H9 (cell line): ENCODE measurements around the gene CDKN2AIPNL. TPM values are rescaled to one million over a fixed set of nuclear protein-coding genes. Genes with fewer than 3 reads are reported as not detected.

ENCODE experiments used
- DNase-seq: peaks from one replicate; pipeline ENCODE4 v3.0.0-alpha.2; 2017
- H2AFZ ChIP-seq: one replicate; pipeline ENCODE4 v1.6.1; 2013; ENCODE audit warnings: mild to moderate bottlenecking, low read length, control low read depth, moderate library complexity
- H2AK5ac ChIP-seq: 2 replicates; pipeline ENCODE4 v1.6.1; 2013; ENCODE audit warnings: low read length, control low read depth, mixed read lengths; ENCODE audit not compliant: insufficient read length
- H2BK120ac ChIP-seq: one replicate; pipeline ENCODE4 v1.6.1; 2013; ENCODE audit warnings: low read depth, mild to moderate bottlenecking, low read length, control low read depth, inconsistent platforms; ENCODE audit not compliant: poor library complexity, severe bottlenecking
- H2BK12ac ChIP-seq: 2 replicates; pipeline ENCODE4 v1.6.1; 2013; ENCODE audit warnings: low read length, control low read depth, mixed read lengths, low read depth; ENCODE audit not compliant: insufficient read length
- H2BK15ac ChIP-seq: 2 replicates; pipeline ENCODE4 v1.6.1; 2013; ENCODE audit warnings: low read depth, low read length, control low read depth
- H2BK20ac ChIP-seq: one replicate; pipeline ENCODE4 v1.6.1; 2013; ENCODE audit warnings: low read depth, mild to moderate bottlenecking, low read length, control low read depth, inconsistent platforms; ENCODE audit not compliant: poor library complexity, severe bottlenecking
- H2BK5ac ChIP-seq: 2 replicates; pipeline ENCODE4 v1.6.1; 2013; ENCODE audit warnings: low read length, control low read depth, mixed read lengths; ENCODE audit not compliant: insufficient read length
- H3K14ac ChIP-seq: 2 replicates; pipeline ENCODE4 v1.6.1; 2013; ENCODE audit warnings: low read length, control low read depth; ENCODE audit not compliant: insufficient read depth
- H3K18ac ChIP-seq: 2 replicates; pipeline ENCODE4 v1.6.1; 2013; ENCODE audit warnings: low read depth, mild to moderate bottlenecking, mixed read lengths, low read length, control low read depth; ENCODE audit not compliant: insufficient read length
- H3K23ac ChIP-seq: 2 replicates; pipeline ENCODE4 v1.6.1; 2013; ENCODE audit warnings: low read length, control low read depth, mixed read lengths, low read depth; ENCODE audit not compliant: insufficient read length
- H3K23me2 ChIP-seq: 2 replicates; pipeline ENCODE4 v1.6.1; 2013; ENCODE audit warnings: low read depth, mild to moderate bottlenecking, mixed read lengths, low read length, control low read depth; ENCODE audit not compliant: insufficient read length, poor library complexity, severe bottlenecking
- H3K27ac ChIP-seq: 2 replicates; pipeline ENCODE4 v1.5.1; 2013; ENCODE audit warnings: low read length, control low read depth, mixed read lengths, low read depth; ENCODE audit not compliant: insufficient read length
- H3K27me3 ChIP-seq: 2 replicates; pipeline ENCODE4 v1.6.1; 2013; ENCODE audit warnings: low read length, control low read depth, inconsistent platforms; ENCODE audit not compliant: insufficient read depth
- H3K4ac ChIP-seq: 2 replicates; pipeline ENCODE4 v1.6.1; 2013; ENCODE audit warnings: low read depth, mild to moderate bottlenecking, control low read depth, inconsistent platforms, low read length, moderate library complexity
- H3K4me1 ChIP-seq: 2 replicates; pipeline ENCODE4 v1.6.1; 2013; ENCODE audit warnings: low read length, control low read depth, inconsistent platforms; ENCODE audit not compliant: insufficient read depth
- H3K4me2 ChIP-seq: 2 replicates; pipeline ENCODE4 v1.6.1; 2013; ENCODE audit warnings: low read length, control low read depth, mixed read lengths; ENCODE audit not compliant: insufficient read length, insufficient read depth
- H3K56ac ChIP-seq: 2 replicates; pipeline ENCODE4 v1.6.1; 2013; ENCODE audit warnings: low read depth, mild to moderate bottlenecking, mixed read lengths, low read length, control low read depth; ENCODE audit not compliant: insufficient read length
- H3K79me1 ChIP-seq: 2 replicates; pipeline ENCODE4 v1.6.1; 2013; ENCODE audit warnings: low read depth, mild to moderate bottlenecking, moderate library complexity, low read length, control low read depth, inconsistent platforms; ENCODE audit not compliant: insufficient read depth, poor library complexity, severe bottlenecking
- H3K79me2 ChIP-seq: 2 replicates; pipeline ENCODE4 v1.6.1; 2013; ENCODE audit warnings: low read length, control low read depth, inconsistent platforms; ENCODE audit not compliant: insufficient read depth
- H3K9ac ChIP-seq: 2 replicates; pipeline ENCODE4 v1.6.1; 2013; ENCODE audit warnings: low read length, control low read depth, mixed read lengths; ENCODE audit not compliant: insufficient read length; ENCODE audit errors: extremely low read depth
- H3K9me3 ChIP-seq: one replicate; pipeline ENCODE4 v1.6.1; 2013; ENCODE audit warnings: low read depth, low read length, inconsistent platforms; ENCODE audit not compliant: control insufficient read depth
- H3T11ph ChIP-seq: one replicate; pipeline ENCODE4 v1.6.1; 2013; ENCODE audit warnings: mild to moderate bottlenecking, low read length, control low read depth, inconsistent platforms
- H4K20me1 ChIP-seq: one replicate; pipeline ENCODE4 v1.6.1; 2013; ENCODE audit not compliant: control insufficient read depth, insufficient read length, insufficient read depth
- H4K5ac ChIP-seq: 2 replicates; pipeline ENCODE4 v1.6.1; 2013; ENCODE audit warnings: low read depth, mild to moderate bottlenecking, mixed read lengths, low read length, control low read depth; ENCODE audit not compliant: insufficient read length
- H4K8ac ChIP-seq: replicated peaks from 2 replicates; pipeline ENCODE4 v1.6.1; 2013; ENCODE audit warnings: low read length, control low read depth, mixed read lengths, low read depth; ENCODE audit not compliant: insufficient read length
- H4K91ac ChIP-seq: 2 replicates; pipeline ENCODE4 v1.6.1; 2013; ENCODE audit warnings: low read depth, mild to moderate bottlenecking, moderate library complexity, mixed read lengths, low read length, control low read depth; ENCODE audit not compliant: insufficient read length
- H3K27ac Mint-ChIP-seq, 3 experiments: 2 replicates in 2 of 3; 3 replicates in 1 of 3; pipeline ENCODE4 v1.8.0; 2020 to 2021; ENCODE audit warnings: mixed read lengths in 3 of 3, mild to moderate bottlenecking in 1 of 3, moderate library complexity in 1 of 3
- H3K27me3 Mint-ChIP-seq: 2 replicates; pipeline ENCODE4 v1.8.0; 2021; ENCODE audit warnings: low read depth, mild to moderate bottlenecking, moderate library complexity, mixed read lengths
- H3K36me3 Mint-ChIP-seq, 3 experiments: 2 replicates in 2 of 3; 3 replicates in 1 of 3; pipeline ENCODE4 v1.8.0; 2020 to 2021; ENCODE audit warnings: low read depth in 3 of 3, mixed read lengths in 3 of 3; ENCODE audit not compliant: insufficient read depth in 1 of 3
- H3K4me1 Mint-ChIP-seq, 2 experiments: 2 replicates each; pipeline ENCODE4 v1.8.0; 2020; ENCODE audit warnings: mixed read lengths in 2 of 2
- H3K4me3 Mint-ChIP-seq, 2 experiments: 2 replicates in 1 of 2; 3 replicates in 1 of 2; pipeline ENCODE4 v1.8.0; 2020 to 2021; ENCODE audit warnings: mild to moderate bottlenecking in 2 of 2, mixed read lengths in 2 of 2, moderate library complexity in 1 of 2
- H3K9me3 Mint-ChIP-seq, 2 experiments: 2 replicates in 1 of 2; 3 replicates in 1 of 2; pipeline ENCODE4 v1.8.0; 2020; ENCODE audit warnings: mild to moderate bottlenecking in 2 of 2, mixed read lengths in 2 of 2, moderate library complexity in 1 of 2
- CTCF ChIP-seq: fragments of 200-600 bp; sonication (generic); conservative IDR thresholded peaks from 3 replicates; pipeline ENCODE4 v1.8.0; 2021; ENCODE audit warnings: antibody characterized with exemption, mild to moderate bottlenecking
- WGBS: extraction: QIAGEN DNeasy Blood & Tissue Kit; methylation state at CpG from one replicate; pipeline ENCODE4 v1.1.7; 2013; ENCODE audit warnings: missing lambda C conversion rate, low lambda C conversion rate, mixed read lengths; ENCODE audit not compliant: insufficient read length; ENCODE audit errors: extremely low coverage; 5-methylcytosine and 5-hydroxymethylcytosine counted together
- total RNA-seq: library from RNA; stranded (reverse); gene quantifications from 2 replicates; pipeline ENCODE4 v1.2.1, GENCODE V29; 2021

Gene CDKN2AIPNL
- total RNA-seq, 1 experiment from 2014 or later: 60.0 TPM

- H3K79me2 ChIP-seq: no peaks in the 10 kb centered on the region
- Mint-ChIP-seq H3K9me3 (no peaks in the 10 kb centered on the region), H3K36me3 (no peaks in the 10 kb centered on the region), H3K27me3 (peaks cover 6% of the 10 kb centered on the region), H3K4me3 (no peak overlapping the region), H3K27ac (no peak overlapping the region; a peak in 2 of 7 replicates), H3K4me1 (peaks cover 0 to 16% of the 10 kb centered on the region in 2 experiments; a peak in 2 of 4 replicates)
- H3K27ac ChIP-seq: no peak overlapping the region
- no peak for TF ChIP-seq CTCF
- no peaks in the 10 kb centered on the region for H3K4me1 ChIP-seq
- H3K9ac ChIP-seq: no peak overlapping the region
- H3K23me2 ChIP-seq: no peaks in the 10 kb centered on the region
- H3K23ac ChIP-seq: no peak overlapping the region
- no peak overlapping the region; the same call in 1 of the 2 replicates for H3K14ac ChIP-seq
- no peak overlapping the region for H2BK12ac ChIP-seq
- H2BK120ac ChIP-seq: no peak overlapping the region
- no peak for DNase-seq
- no peak overlapping the region for H2BK5ac ChIP-seq
- no peak overlapping the region for H3K18ac ChIP-seq
- H4K8ac ChIP-seq: no peak overlapping the region
- H2BK20ac ChIP-seq: no peak overlapping the region
- no peak overlapping the region for H4K5ac ChIP-seq
- H2AFZ ChIP-seq: no peak overlapping the region
- H4K20me1 ChIP-seq: no peaks in the 10 kb centered on the region
- no peak overlapping the region for H2BK15ac ChIP-seq
- H3T11ph ChIP-seq: no peak overlapping the region
- H3K56ac ChIP-seq: no peak overlapping the region
- H2AK5ac ChIP-seq: no peak overlapping the region
- H3K4ac ChIP-seq: no peak overlapping the region
- H3K79me1 ChIP-seq: no peaks in the 10 kb centered on the region
- no peak overlapping the region for H4K91ac ChIP-seq
- no peaks in the 10 kb centered on the region for H3K27me3 ChIP-seq
- no peak overlapping the region for H3K4me2 ChIP-seq
- no peaks in the 10 kb centered on the region for H3K9me3 ChIP-seq
- WGBS: no CpG with 5 or more reads among the region's 8 CpGs
Observed at GRCh38 chr5:134460551-134460950, 48.9 kb upstream of the CDKN2AIPNL start.
